Measurements from ENCODE around the gene CLSTN2.

GRCh38 chr3:140157161-140157560, 222.2 kb downstream of the CLSTN2 start:
- no peak for TF ChIP-seq CTCF (IDR thresholded peaks at IDR 0.05)
- TF ChIP-seq POLR2AphosphoS5 (IDR thresholded peaks at IDR 0.05; ENCODE audit: insufficient read depth in 1 of 2, low read depth in 1 of 2): no peak
- no peak for TF ChIP-seq POLR2A (IDR thresholded peaks at IDR 0.05)

Data from vagina (tissue), 2 donors.